Stimulated activated CD4-positive, alpha-beta T cell treated with anti-CD3 and anti-CD28 coated beads, Interleukin-2, amount 100 ng/mL, for 4 hours (primary cell): ENCODE results near the gene COCH.
"Not testable (repeated sequence)": the region's sequence is repeated elsewhere in the genome, so short reads cannot be mapped to it uniquely, and the experiment has no call there.

Experiments used
- DNase-seq: peaks from one replicate; pipeline ENCODE4 v3.0.0-alpha.2; 2020; ENCODE audit warnings: low read depth

COCH gene

GRCh38 chr14:30928462-30928861 lies 54.1 kb downstream of the COCH start:
- DNase-seq: no peak

GRCh38 chr14:30933937-30934336 lies 59.6 kb downstream of the COCH start:
- DNase-seq: not testable (repeated sequence)

GRCh38 chr14:30935445-30935844 lies 61.1 kb downstream of the COCH start:
- DNase-seq: no peak

- DNase-seq: no peak
Measured at GRCh38 chr14:30938617-30939016, 64.3 kb downstream of the COCH start.
